Lower leg skin (tissue), 4 donors: Measurements from ENCODE around the gene TMEM135. TPM values are rescaled to one million over a fixed set of nuclear protein-coding genes. Genes with fewer than 3 reads are reported as not detected.

ENCODE experiments used
- DNase-seq, 2 donors: peaks; one replicate each; pipeline ENCODE4 v3.0.0-alpha.2; 2019; ENCODE audit warnings: low spot score in 2 of 2
- H3K4me3 ChIP-seq: fragments of 200-600 bp; sonication (generic); 2 replicates; pipeline ENCODE4 v1.5.1; 2017; ENCODE audit warnings: mild to moderate bottlenecking, low read depth; ENCODE audit not compliant: poor library complexity, severe bottlenecking
- POLR2A ChIP-seq, 2 donors: fragments of 450-650 bp; IDR thresholded peaks; one replicate each; pipeline ENCODE4 v1.6.1; 2016 to 2017; ENCODE audit warnings: antibody characterized with exemption in 2 of 2, mild to moderate bottlenecking in 1 of 2, moderate library complexity in 1 of 2
- WGBS, 2 donors: methylation state at CpG; one replicate each; pipeline ENCODE4 v1.1.5; 2018; 5-methylcytosine and 5-hydroxymethylcytosine counted together
- intact Hi-C: fragments of 100-400 bp; cut with DNase I; formaldehyde crosslinking; loops from one replicate; pipeline ENCODE4 v1.15.0; 2023; ENCODE audit warnings: low total_unique reads
- total RNA-seq, 4 donors: library from RNA; depleted of rRNA; stranded (reverse); fragments of >200 nt; gene quantifications; one replicate each; pipeline ENCODE4 v1.1.0, GENCODE V29; 2016
- TF ChIP-seq, protein P1 (sequence below), 3 donors: fragments of 450-650 bp; IDR thresholded peaks; one replicate each; pipeline ENCODE4 v1.5.1; 2016; ENCODE audit warnings: antibody characterized with exemption in 3 of 3, mild to moderate bottlenecking in 3 of 3, moderate library complexity in 2 of 3

TMEM135 gene
- total RNA-seq, 4 donors from 2014 or later = 6.2 to 14.2 (median 10.3) TPM

GRCh38 chr11:87176044-87176443 is 138.3 kb downstream of the TMEM135 start:
- intact Hi-C loops = no loop called here
- no peak overlapping the region for H3K4me3 ChIP-seq
- no peak for DNase-seq
- WGBS, 2 donors = 87 to 92% methylated on average over 2 of the region's 2 CpGs
- TF ChIP-seq, protein P1, sequence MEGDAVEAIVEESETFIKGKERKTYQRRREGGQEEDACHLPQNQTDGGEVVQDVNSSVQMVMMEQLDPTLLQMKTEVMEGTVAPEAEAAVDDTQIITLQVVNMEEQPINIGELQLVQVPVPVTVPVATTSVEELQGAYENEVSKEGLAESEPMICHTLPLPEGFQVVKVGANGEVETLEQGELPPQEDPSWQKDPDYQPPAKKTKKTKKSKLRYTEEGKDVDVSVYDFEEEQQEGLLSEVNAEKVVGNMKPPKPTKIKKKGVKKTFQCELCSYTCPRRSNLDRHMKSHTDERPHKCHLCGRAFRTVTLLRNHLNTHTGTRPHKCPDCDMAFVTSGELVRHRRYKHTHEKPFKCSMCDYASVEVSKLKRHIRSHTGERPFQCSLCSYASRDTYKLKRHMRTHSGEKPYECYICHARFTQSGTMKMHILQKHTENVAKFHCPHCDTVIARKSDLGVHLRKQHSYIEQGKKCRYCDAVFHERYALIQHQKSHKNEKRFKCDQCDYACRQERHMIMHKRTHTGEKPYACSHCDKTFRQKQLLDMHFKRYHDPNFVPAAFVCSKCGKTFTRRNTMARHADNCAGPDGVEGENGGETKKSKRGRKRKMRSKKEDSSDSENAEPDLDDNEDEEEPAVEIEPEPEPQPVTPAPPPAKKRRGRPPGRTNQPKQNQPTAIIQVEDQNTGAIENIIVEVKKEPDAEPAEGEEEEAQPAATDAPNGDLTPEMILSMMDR (IDR thresholded peaks at IDR 0.05) = no peak
- no peak for TF ChIP-seq POLR2A (IDR thresholded peaks at IDR 0.05)

DNA sequence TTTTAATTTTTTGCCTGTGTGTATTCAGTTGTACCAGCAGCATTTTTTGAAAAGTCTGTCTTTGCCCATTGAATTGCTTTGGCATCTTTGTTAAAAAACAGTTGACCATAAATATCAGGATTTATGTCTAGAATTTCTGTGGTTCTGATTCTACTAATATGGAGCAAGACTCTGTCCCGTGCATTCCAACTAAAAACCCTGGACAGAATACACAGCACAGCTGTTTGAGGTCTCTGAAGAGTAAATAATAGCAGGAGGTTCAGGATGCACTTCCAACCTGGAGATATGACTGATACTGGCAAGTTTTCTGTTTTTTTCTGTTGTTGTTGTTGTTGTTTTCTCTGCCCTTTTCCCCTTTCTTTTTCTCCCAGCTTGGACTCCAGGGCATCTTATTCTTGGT is 141.9 kb downstream of the TMEM135 start:
- DNase-seq = no peak
- no peak for TF ChIP-seq POLR2A (IDR thresholded peaks at IDR 0.05)
- TF ChIP-seq, protein P1 (IDR thresholded peaks at IDR 0.05) = no peak
- intact Hi-C loops = no loop called here
- 86 to 92% methylated on average over 1 of the region's 1 CpG for WGBS, 2 donors
- H3K4me3 ChIP-seq = no peak overlapping the region

GRCh38 chr11:87180742-87181141 is 143.0 kb downstream of the TMEM135 start:
- WGBS, 2 donors = 38 to 50% methylated on average over 2 of the region's 2 CpGs
- H3K4me3 ChIP-seq = no peak overlapping the region
- intact Hi-C loops = no loop called here
- no peak for DNase-seq
- TF ChIP-seq, protein P1 (IDR thresholded peaks at IDR 0.05) = no peak
- no peak for TF ChIP-seq POLR2A (IDR thresholded peaks at IDR 0.05)

DNA sequence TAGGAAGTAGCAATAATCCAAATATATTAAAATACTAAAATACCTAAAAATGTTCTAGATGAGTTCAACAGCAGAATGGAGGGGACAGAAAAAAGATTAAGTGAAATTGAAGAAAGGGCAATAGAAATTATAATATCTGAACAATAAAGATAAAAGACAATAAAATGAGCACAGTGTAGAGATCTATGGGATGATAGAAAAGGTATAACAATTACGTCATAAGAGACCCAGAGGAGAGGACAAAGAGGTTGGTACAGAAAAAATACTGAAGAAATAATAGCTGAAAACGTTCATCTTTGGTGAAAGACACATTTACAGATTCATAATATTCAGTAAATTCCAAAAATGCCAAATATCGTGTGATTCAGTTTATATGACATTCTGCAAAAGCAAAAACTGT is 143.4 kb downstream of the TMEM135 start:
- no peak for TF ChIP-seq POLR2A (IDR thresholded peaks at IDR 0.05)
- TF ChIP-seq, protein P1 (IDR thresholded peaks at IDR 0.05) = no peak
- intact Hi-C loops = no loop called here
- no peak overlapping the region for H3K4me3 ChIP-seq
- DNase-seq = no peak
- WGBS, 2 donors = 76 to 85% methylated on average over 3 of the region's 3 CpGs

GRCh38 chr11:87185228-87185627 is 147.5 kb downstream of the TMEM135 start:
- DNase-seq = no peak
- intact Hi-C loops = no loop called here
- H3K4me3 ChIP-seq = no peak overlapping the region
- WGBS, 2 donors = 72 to 77% methylated on average over 2 of the region's 2 CpGs
- TF ChIP-seq, protein P1 (IDR thresholded peaks at IDR 0.05) = no peak
- no peak for TF ChIP-seq POLR2A (IDR thresholded peaks at IDR 0.05)

DNA sequence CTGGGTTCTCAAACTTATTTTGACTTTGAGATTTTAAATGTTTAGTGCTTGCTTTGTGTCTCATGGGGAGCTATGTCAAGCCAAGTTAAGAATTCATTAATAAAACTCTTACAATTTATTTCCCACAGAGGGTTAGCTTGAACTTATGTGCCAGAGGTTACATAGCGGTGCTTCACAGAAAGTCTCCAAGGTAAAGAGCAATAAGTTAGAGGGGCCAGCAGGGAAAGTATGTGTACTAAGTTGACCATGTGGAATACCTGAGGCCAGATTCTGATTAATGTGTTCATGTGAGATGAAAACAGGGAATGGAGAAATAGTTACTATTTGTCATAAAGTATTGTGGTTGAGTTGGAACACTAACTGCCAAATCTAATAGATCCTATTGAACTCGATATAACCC is 149.3 kb downstream of the TMEM135 start:
- WGBS, 2 donors = 82 to 88% methylated on average over 2 of the region's 2 CpGs
- no peak for DNase-seq
- TF ChIP-seq, protein P1 (IDR thresholded peaks at IDR 0.05) = no peak
- TF ChIP-seq POLR2A (IDR thresholded peaks at IDR 0.05) = no peak
- no peak overlapping the region for H3K4me3 ChIP-seq
- intact Hi-C loops = no loop called here
